GM21526 (cell line): ENCODE results near the gene ARFGEF3.
"Not testable (repeated sequence)": the region's sequence is repeated elsewhere in the genome, so short reads cannot be mapped to it uniquely, and the experiment has no call there.

Source experiments
- ATAC-seq: cut with Tn5 transposase; IDR thresholded peaks from one replicate; pipeline ENCODE4 v1.9.1; 2021; ENCODE audit warnings: moderate library complexity; ENCODE audit not compliant: unreplicated experiment, low FRiP score

The ARFGEF3 gene

GRCh38 chr6:138266095-138266494 lies 104.4 kb downstream of the ARFGEF3 start:
- ATAC-seq: no peak

- ATAC-seq: no peak
Measured at GRCh38 chr6:138267971-138268895, 106.5 kb downstream of the ARFGEF3 start.

GRCh38 chr6:138271451-138271850 lies 109.7 kb downstream of the ARFGEF3 start:
- ATAC-seq: no peak

- ATAC-seq: no peak
Measured at GRCh38 chr6:138272533-138273315, 111.0 kb downstream of the ARFGEF3 start.

- no peak for ATAC-seq
Measured at GRCh38 chr6:138275976-138276375, 114.2 kb downstream of the ARFGEF3 start.

GRCh38 chr6:138277835-138278234 lies 116.1 kb downstream of the ARFGEF3 start:
- no peak for ATAC-seq

GRCh38 chr6:138278326-138278725 lies 116.6 kb downstream of the ARFGEF3 start:
- no peak for ATAC-seq

GRCh38 chr6:138285800-138286199 lies 124.1 kb downstream of the ARFGEF3 start:
- ATAC-seq: no peak

- no peak for ATAC-seq
Measured at GRCh38 chr6:138286698-138287097, 125.0 kb downstream of the ARFGEF3 start.

- peak; percentile 62 for ATAC-seq
Measured at GRCh38 chr6:138287144-138287955, 125.6 kb downstream of the ARFGEF3 start.

- not testable (repeated sequence) for ATAC-seq
Measured at GRCh38 chr6:138288428-138289085, 126.8 kb downstream of the ARFGEF3 start.

- ATAC-seq: no peak
Measured at GRCh38 chr6:138289739-138290138, 128.0 kb downstream of the ARFGEF3 start.

GRCh38 chr6:138290423-138290962 lies 128.8 kb downstream of the ARFGEF3 start:
- no peak for ATAC-seq

GRCh38 chr6:138291036-138291848 lies 129.5 kb downstream of the ARFGEF3 start:
- ATAC-seq: no peak

- no peak for ATAC-seq
Measured at GRCh38 chr6:138291849-138292181, 130.1 kb downstream of the ARFGEF3 start.

- no peak for ATAC-seq
Measured at GRCh38 chr6:138292482-138292881, 130.7 kb downstream of the ARFGEF3 start.

- no peak for ATAC-seq
Measured at GRCh38 chr6:138293428-138294395, 132.0 kb downstream of the ARFGEF3 start.

GRCh38 chr6:138296381-138296780 lies 134.6 kb downstream of the ARFGEF3 start:
- no peak for ATAC-seq
